GM23338 (cell line): Measurements from ENCODE around the gene SEMA7A.

Experiments used
- EZH2 ChIP-seq: fragments of 200-600 bp; sonication (generic); IDR thresholded peaks from one replicate; pipeline ENCODE4 v1.8.0; 2017; ENCODE audit warnings: antibody characterized with exemption, mild to moderate bottlenecking, low read depth; ENCODE audit not compliant: unreplicated experiment
- POLR2AphosphoS5 ChIP-seq: IDR thresholded peaks from 2 replicates; pipeline ENCODE4 v1.6.1; 2016; ENCODE audit warnings: antibody characterized with exemption, low read depth
- TF ChIP-seq, protein P1 (sequence below), 2 experiments: fragments of 200-600 bp in 1 of 2; sonication (generic) in 1 of 2; conservative IDR thresholded peaks; 2 replicates each; pipeline versions ENCODE4 v1.5.1 to v1.6.1; 2016 to 2017; ENCODE audit warnings: antibody characterized with exemption in 2 of 2, low read depth in 2 of 2, mild to moderate bottlenecking in 2 of 2, moderate library complexity in 1 of 2

DNA sequence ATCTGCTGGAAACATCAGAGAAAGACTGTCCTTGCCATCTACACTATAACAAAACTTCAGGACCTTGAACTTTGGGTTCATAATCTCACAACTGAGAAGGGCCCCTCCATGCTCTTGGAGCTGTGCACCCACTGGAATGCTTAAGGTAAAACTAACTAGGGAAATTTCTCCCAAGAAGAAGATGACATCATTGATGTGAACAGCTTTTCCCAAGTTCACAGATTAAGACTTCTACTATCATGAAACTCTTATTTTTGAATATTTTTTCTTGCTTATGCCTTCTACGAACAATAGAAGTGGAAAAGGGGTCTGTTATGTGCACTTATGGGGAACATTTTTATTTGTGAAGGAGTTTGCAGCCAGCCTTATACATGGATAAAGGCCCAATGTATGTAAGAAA, 71.3 kb downstream of the SEMA7A start:
- TF ChIP-seq, protein P1, sequence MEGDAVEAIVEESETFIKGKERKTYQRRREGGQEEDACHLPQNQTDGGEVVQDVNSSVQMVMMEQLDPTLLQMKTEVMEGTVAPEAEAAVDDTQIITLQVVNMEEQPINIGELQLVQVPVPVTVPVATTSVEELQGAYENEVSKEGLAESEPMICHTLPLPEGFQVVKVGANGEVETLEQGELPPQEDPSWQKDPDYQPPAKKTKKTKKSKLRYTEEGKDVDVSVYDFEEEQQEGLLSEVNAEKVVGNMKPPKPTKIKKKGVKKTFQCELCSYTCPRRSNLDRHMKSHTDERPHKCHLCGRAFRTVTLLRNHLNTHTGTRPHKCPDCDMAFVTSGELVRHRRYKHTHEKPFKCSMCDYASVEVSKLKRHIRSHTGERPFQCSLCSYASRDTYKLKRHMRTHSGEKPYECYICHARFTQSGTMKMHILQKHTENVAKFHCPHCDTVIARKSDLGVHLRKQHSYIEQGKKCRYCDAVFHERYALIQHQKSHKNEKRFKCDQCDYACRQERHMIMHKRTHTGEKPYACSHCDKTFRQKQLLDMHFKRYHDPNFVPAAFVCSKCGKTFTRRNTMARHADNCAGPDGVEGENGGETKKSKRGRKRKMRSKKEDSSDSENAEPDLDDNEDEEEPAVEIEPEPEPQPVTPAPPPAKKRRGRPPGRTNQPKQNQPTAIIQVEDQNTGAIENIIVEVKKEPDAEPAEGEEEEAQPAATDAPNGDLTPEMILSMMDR (conservative IDR thresholded peaks at IDR 0.05; ENCODE audit: low read depth in 2 of 2), result no peak
- TF ChIP-seq EZH2 (no peak), POLR2AphosphoS5 (no peak)
